Superior temporal gyrus (tissue), 1 donor: ENCODE results near the gene CACNA1D.
"Not testable (repeated sequence)": the region's sequence is repeated elsewhere in the genome, so short reads cannot be mapped to it uniquely, and the experiment has no call there.

Source experiments
- DNase-seq: peaks from one replicate; pipeline ENCODE4 v3.0.0-alpha.2; 2016; ENCODE audit errors: extremely low spot score

CACNA1D gene

GRCh38 chr3:53614307-53614706, 119.9 kb downstream of the CACNA1D start:
- no peak for DNase-seq

- no peak for DNase-seq
Measured at GRCh38 chr3:53616321-53616720, 121.9 kb downstream of the CACNA1D start.

DNA sequence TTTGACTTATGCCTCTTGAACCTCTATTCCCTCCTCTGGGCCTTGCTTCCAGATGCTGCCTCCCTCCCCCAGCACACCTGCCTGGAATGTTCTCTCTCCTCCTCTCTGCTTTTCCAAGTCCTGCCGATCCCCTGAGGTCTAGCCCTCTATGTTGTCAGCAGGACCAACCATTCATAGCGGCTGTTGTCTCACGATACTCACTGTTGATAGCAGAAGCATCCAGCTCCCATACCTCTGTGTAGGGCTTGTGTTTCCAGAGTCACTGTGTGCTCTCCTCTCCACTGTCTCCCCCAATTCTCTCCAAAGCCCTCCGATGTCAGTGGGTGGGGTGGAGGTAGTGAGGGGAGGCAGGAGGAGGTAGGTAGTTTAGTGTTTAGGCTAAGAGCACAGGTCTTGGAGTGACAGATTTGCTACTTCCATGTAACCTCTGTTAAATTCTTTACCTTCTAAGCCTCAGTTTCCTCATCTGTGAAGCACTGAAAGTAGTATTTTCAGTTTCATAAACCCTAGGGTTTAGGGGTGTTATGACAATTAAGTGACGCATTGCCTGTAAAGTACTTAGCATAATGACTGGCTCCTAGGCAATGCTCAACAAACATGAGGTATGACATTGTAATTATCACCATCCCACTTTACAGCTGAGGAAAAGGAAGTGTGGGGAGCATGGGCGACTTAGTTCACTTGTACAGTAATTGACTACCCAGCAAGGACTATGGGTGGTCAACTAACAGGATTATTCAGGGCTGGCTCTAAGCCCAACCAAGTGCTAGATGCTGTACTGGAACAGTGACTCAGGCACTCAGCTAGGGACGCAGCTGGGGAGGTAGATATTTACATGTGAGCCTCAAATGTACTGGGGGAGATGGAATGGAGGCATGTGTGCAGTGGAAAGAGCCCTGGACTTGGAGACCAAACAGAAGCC, 122.8 kb downstream of the CACNA1D start:
- DNase-seq: no peak

GRCh38 chr3:53617893-53618523, 123.6 kb downstream of the CACNA1D start:
- DNase-seq: no peak

DNA sequence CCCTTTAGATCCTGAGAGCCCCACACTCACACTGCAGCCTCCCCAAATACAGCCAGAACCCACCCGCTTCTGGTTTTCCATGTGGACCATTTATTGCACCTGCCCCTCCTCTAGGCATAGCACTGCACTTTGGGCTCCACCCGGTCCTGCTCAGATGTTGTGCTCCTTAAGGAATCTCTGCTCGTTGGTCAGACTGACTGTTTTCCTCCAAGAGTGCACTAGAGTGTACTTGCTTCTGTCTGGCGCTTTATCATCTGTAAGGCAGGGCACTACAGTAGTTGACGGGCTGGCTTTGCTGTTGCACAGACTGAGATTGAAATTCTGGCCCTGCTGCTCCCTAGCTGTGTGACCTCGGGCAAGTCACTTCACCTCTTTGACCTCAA, 124.1 kb downstream of the CACNA1D start:
- no peak for DNase-seq

DNA sequence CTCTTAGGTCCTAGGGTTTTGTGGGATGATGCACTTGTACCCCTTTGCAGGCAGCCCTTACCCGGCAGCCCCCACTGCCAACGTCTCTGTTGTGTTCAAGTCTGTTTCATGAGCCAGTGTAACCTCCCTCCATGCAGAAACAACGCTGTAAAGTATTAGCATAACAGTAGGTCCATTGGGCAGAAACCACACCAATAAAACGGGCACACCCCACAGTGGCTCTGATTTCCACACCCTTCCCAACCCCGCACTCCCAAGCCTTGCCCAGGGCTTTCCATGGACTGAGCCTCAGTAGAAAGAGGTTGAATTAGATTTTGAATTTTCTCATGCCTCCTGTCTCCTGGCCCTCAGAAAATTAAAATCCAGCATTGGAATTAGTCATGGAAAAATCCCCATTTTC, 124.5 kb downstream of the CACNA1D start:
- no peak for DNase-seq

- no peak for DNase-seq
Measured at GRCh38 chr3:53624061-53624857, 129.8 kb downstream of the CACNA1D start.

- no peak for DNase-seq
Measured at GRCh38 chr3:53626876-53627275, 132.5 kb downstream of the CACNA1D start.

- DNase-seq: no peak
Measured at GRCh38 chr3:53628536-53629401, 134.4 kb downstream of the CACNA1D start.

DNA sequence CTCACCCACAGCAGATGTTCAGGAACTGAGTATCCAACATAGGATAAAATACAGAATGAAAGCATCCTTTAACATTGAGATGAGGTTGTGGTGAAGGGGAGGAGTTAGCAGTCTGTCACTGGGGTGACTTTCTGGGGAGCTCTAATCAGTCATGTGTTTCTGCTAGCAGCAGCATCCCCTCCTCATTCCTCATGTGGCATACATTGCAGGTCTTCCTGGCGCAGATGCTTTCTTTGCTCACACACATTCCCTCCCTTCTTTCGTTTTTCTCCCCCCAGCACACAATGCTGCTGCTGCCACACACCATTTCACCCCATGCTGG, 135.0 kb downstream of the CACNA1D start:
- no peak for DNase-seq

DNA sequence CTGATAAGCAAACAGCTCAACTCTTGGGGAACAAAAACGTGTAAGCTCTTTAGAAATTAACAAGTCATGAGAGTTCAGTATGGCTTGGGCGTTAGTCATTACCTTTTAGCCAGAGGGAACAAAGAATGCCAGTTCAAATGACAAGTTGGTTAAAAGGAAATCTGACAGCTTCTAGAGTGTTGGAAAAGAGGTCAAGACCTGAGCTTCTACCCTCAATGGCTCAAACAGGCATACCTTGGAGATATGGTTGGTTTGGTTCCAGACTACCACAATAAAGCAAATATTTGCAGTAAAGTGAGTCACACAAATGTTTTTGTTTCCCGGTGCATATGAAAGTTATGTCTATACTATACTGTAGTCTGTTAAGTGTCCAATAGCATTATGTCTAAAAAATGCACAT, 136.1 kb downstream of the CACNA1D start:
- DNase-seq: no peak

GRCh38 chr3:53633197-53633787, 138.9 kb downstream of the CACNA1D start:
- no peak for DNase-seq

DNA sequence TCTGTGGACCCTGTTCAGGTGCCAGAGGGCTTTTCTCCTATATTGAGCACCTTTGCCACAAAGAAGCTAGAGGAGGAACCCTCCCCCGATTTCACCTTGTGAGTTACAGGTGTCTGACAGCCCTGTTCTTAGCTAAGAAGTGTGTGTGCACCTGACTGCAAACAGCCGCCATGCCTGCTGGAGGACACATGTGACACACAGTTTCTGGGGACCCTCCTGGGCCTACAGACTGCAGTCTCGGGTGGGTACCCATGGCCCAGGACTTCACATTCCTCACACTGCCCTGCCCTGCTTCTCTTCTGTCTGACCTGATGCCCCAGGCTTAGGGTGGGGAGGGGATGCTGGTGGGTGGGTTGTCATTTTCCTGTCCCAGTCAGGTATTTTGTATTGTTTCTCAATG, 140.6 kb downstream of the CACNA1D start:
- DNase-seq: no peak

DNA sequence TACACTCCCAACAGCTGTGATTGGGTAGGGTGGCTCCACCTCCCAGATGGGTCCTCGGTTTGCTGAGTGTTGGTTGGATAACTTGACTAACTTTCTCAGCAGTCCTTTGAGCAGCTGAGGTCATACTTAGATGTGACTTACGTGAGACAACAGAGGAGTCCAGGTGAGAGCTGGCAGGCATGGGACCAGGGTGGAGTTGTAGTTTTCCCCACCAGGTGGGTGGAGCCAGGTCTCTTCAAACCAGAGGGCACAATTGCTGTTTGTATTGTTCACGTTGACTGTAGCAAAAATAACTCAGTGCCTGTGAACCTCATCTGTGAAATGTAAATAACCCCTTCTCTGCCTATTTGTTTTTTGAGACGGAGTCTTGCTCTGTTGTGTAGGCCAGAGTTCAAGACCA, 144.4 kb downstream of the CACNA1D start:
- not testable (repeated sequence) for DNase-seq

GRCh38 chr3:53641397-53641796, 147.0 kb downstream of the CACNA1D start:
- DNase-seq: no peak

DNA sequence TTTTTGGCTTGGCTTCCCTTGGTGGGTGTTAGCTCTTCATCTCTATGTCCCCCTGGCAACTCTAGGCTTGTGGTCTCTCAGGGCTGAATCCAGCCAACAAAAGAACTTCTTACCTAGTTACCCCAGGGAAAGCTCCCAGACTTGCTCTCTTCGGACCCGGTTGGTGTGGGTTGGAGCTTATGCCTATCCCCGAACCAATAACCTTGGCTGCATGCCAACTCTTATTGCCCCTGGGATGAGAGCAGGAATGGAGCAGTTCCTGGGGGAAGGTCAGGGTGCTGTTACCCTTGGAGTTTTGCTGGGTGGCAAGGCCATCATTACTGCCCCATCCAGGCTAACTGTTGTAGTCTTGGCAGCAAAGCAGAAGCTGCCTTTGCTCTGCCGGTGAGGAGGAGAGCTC, 147.8 kb downstream of the CACNA1D start:
- DNase-seq: no peak

- DNase-seq: no peak
Measured at GRCh38 chr3:53643757-53644156, 149.3 kb downstream of the CACNA1D start.

DNA sequence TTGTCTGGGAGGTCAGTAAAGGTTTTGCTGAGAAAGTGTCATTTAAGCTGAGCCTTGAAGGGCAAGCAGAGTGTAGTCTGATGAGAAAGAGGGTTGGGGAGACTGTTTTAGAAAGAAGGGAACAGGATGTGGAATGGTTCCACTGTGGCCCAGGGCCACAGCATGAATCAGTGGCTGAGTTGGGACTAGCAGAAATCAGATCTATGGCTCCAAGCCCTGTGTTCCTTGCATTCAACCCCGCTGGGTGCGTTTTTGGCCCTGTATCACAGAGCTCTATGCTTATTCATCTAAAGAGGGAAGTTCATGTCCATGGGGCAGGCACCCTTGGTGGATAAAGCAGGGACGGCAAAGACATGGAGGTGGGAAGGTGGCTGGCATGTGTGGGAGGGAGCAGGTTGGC, 151.3 kb downstream of the CACNA1D start:
- no peak for DNase-seq

DNA sequence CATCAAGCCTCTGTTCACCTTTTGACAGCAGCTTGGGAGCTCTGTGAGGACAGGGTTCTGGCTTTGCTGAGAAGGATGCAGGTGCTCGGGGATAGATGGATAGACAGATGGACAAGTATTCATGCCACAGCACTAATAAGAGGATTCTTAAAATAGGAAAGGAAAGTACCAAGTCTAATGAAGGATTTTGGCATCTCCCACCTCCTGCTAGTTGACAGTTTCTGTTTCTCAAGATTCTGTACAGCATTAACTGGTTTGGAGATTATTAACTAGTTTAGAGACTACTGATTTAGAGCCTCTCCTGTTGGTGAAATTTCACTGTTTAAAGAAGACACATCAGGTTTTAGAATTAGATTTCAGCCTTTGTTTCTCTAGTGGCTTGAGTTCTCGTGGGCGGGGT, 152.3 kb downstream of the CACNA1D start:
- DNase-seq: no peak

GRCh38 chr3:53649816-53650215, 155.4 kb downstream of the CACNA1D start:
- no peak for DNase-seq

DNA sequence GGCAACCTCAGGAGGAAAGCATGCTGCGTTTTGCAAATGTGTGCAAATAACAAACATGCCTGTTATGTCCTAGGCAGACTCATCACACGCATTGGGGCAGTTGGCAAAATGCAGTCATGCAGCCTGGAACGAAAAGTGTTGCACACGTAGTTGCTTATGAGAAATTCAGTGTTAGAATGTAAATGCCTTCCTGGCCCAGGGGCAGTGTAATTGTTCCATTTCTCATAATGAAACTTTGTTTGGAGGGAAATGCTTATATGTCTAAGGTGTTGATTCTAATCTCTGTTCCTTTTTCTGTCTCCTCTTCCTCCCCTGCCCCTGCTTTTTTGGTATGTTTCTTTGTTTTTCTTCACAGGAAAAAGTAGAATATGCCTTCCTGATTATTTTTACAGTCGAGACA, 156.0 kb downstream of the CACNA1D start:
- no peak for DNase-seq
